Measurements from ENCODE around the gene TUBGCP5.
"Not testable (repeated sequence)": the region's sequence is repeated elsewhere in the genome, so short reads cannot be mapped to it uniquely, and the experiment has no call there.

Gene TUBGCP5

DNA sequence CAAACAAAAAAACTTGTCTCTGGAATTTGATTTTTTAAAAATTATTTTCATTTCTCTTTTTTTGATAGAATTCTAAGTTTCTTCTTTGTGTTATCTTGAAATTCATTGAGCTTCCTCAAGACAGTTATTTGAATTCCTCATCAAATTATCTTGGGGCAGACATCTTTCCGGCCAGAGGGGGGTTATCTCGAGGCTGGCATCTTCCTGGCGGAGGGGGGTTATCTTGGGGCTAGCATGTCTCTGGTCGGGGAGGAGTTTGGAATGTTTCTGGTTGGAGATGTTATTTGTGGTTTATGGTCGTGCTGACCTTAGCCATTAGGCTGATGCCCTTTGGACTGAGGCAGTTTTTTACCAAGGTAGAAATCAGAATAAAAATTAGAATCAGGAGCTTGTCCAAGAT lies 15.9 kb upstream of the TUBGCP5 start:
- no peaks in the 10 kb centered on the region for H3K9me3 ChIP-seq (ENCODE audit: insufficient read depth, low read length)
- H3K4me1 ChIP-seq (ENCODE audit: insufficient read depth, insufficient read length), result no peaks in the 10 kb centered on the region
- H3K4me3 ChIP-seq (ENCODE audit: insufficient read length, low read depth), result no peak overlapping the region
- no peak for TF ChIP-seq ZNF274 (IDR thresholded peaks at IDR 0.05; ENCODE audit: low read depth, low read length)
- TF ChIP-seq SUZ12 (IDR thresholded peaks at IDR 0.05; ENCODE audit: extremely low read depth, insufficient read depth, insufficient read length), result no peak
- TF ChIP-seq YY1 (IDR thresholded peaks at IDR 0.05; ENCODE audit: insufficient read depth, insufficient read length), result no peak
- DNase-seq (ENCODE audit: low read depth, low spot score), result no peak
- no peaks in the 10 kb centered on the region for H3K27me3 ChIP-seq (ENCODE audit: insufficient read depth, insufficient read length)
- H3K36me3 ChIP-seq (ENCODE audit: insufficient read depth, insufficient read length, low read length), result no peaks in the 10 kb centered on the region
- no peak overlapping the region for H3K9ac ChIP-seq (ENCODE audit: insufficient read length, low read depth)

DNA sequence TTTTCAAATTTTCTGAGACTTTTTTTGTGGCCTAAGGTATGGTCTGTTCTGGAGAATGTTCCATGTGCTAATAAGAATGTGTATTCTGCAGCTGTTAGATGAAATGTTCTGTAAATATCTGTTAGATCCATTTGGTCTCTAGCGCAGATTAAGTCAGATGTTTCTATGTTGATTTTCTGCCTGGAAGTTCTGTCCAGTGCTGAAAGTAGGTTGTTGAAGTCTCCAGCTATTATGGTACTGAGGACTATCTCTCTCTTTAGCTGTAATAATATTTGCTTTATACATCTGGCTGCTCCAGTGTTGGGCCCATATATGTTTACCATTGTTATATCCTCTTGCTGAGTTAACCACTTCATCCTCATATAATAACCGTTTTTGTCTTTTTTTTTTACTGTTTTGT lies 13.2 kb upstream of the TUBGCP5 start:
- no peak overlapping the region for H3K9ac ChIP-seq (ENCODE audit: insufficient read length, low read depth)
- TF ChIP-seq SUZ12 (IDR thresholded peaks at IDR 0.05; ENCODE audit: extremely low read depth, insufficient read depth, insufficient read length) (no peak), ZNF274 (IDR thresholded peaks at IDR 0.05; ENCODE audit: low read depth, low read length) (no peak), YY1 (IDR thresholded peaks at IDR 0.05; ENCODE audit: insufficient read depth, insufficient read length) (no peak)
- H3K27me3 ChIP-seq (ENCODE audit: insufficient read depth, insufficient read length), result no peaks in the 10 kb centered on the region
- no peak for DNase-seq (ENCODE audit: low read depth, low spot score)
- no peaks in the 10 kb centered on the region for H3K4me1 ChIP-seq (ENCODE audit: insufficient read depth, insufficient read length)
- no peaks in the 10 kb centered on the region for H3K9me3 ChIP-seq (ENCODE audit: insufficient read depth, low read length)
- H3K4me3 ChIP-seq (ENCODE audit: insufficient read length, low read depth), result no peak overlapping the region
- no peaks in the 10 kb centered on the region for H3K36me3 ChIP-seq (ENCODE audit: insufficient read depth, insufficient read length, low read length)

DNA sequence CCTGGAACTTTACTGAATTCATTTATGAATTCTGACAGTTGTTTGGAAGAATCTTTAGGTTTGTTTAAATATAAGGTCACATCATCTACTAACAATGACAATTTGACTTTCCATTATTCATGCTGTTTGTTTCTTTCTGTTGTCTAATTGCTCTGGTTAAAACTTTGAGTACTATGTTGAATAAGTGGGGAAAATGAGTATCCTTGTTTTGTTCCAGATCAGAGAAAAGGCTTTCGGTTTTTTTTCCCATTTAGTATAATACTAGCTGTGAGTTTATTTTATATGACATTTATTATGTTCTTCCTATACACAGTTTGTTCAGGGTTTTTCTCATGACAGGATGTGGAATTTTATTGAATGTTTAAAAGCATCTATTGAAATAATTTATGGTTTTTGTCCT lies 11.3 kb upstream of the TUBGCP5 start:
- DNase-seq (ENCODE audit: low read depth, low spot score), result no peak
- Histone ChIP-seq H3K4me1 (ENCODE audit: insufficient read depth, insufficient read length) (no peaks in the 10 kb centered on the region), H3K27me3 (ENCODE audit: insufficient read depth, insufficient read length) (no peaks in the 10 kb centered on the region), H3K9me3 (ENCODE audit: insufficient read depth, low read length) (no peaks in the 10 kb centered on the region), H3K36me3 (ENCODE audit: insufficient read depth, insufficient read length, low read length) (no peaks in the 10 kb centered on the region), H3K4me3 (ENCODE audit: insufficient read length, low read depth) (no peak overlapping the region), H3K9ac (ENCODE audit: insufficient read length, low read depth) (no peak overlapping the region)
- no peak for TF ChIP-seq SUZ12 (IDR thresholded peaks at IDR 0.05; ENCODE audit: extremely low read depth, insufficient read depth, insufficient read length)
- no peak for TF ChIP-seq ZNF274 (IDR thresholded peaks at IDR 0.05; ENCODE audit: low read depth, low read length)
- no peak for TF ChIP-seq YY1 (IDR thresholded peaks at IDR 0.05; ENCODE audit: insufficient read depth, insufficient read length)

DNA sequence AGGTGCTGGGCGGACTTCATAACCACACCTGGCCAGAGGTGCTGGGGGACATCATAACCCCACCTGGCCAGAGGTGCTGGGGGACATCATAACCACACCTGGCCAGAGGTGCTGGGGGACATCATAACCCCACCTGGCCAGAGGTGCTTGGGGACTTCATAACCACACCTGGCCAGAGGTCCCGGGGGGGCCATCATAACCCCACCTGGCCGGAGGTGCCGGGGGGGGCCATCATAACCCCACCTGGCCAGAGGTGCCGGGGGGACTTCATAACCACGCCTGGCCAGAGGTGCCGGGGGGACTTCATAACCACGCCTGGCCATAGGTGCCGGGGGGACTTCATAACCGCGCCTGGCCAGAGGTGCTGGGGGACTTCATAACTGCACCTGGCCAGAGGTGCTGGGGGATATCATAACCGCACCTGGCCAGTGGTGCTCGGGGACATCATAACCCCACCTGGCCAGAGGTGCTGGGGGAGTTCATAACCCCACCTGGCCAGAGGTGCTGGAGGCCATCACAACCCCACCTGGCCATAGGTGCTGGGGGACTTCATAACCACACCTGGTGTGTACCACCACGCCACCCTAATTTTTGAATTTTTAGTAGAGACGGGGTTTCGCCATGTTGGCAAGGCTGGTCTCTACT lies 10.7 kb upstream of the TUBGCP5 start:
- no peaks in the 10 kb centered on the region for H3K36me3 ChIP-seq (ENCODE audit: insufficient read depth, insufficient read length, low read length)
- TF ChIP-seq SUZ12 (IDR thresholded peaks at IDR 0.05; ENCODE audit: extremely low read depth, insufficient read depth, insufficient read length) (no peak), ZNF274 (IDR thresholded peaks at IDR 0.05; ENCODE audit: low read depth, low read length) (no peak), YY1 (IDR thresholded peaks at IDR 0.05; ENCODE audit: insufficient read depth, insufficient read length) (no peak)
- H3K27me3 ChIP-seq (ENCODE audit: insufficient read depth, insufficient read length), result no peaks in the 10 kb centered on the region
- no peak for DNase-seq (ENCODE audit: low read depth, low spot score)
- H3K4me3 ChIP-seq (ENCODE audit: insufficient read length, low read depth), result no peak overlapping the region
- no peaks in the 10 kb centered on the region for H3K4me1 ChIP-seq (ENCODE audit: insufficient read depth, insufficient read length)
- H3K9ac ChIP-seq (ENCODE audit: insufficient read length, low read depth), result no peak overlapping the region
- no peaks in the 10 kb centered on the region for H3K9me3 ChIP-seq (ENCODE audit: insufficient read depth, low read length)

DNA sequence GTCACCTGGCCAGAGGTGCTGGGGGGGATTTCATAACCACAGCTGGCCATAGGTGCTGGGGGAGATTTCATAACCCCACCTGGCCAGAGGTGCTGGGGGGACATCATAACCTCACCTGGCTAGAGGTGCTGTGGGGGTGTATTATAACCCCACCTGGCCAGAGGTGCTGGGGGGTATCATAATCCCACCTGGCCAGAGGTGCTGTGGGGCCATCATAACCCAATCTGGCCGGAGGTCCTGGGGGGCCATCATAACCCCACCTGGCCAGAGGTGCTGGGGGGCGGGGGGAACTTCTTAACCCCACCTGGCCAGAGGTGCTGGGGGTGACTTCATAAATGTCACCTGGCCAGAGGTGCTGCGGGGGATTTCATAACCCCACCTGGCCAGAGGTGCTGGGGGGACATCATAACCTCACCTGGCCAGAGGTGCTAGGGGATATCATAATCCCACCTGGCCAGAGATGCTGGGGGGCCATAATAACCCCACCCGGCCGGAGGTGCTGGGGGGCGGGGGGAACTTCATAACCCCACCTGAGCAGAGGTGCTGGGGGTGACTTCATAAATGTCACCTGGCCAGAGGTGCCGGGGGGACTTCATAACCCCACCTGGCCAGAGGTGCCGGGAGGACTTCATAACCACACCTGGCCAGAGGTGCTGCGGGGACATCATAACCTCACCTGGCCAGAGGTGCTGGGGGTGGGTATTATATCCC lies 9.4 kb upstream of the TUBGCP5 start:
- H3K36me3 ChIP-seq (ENCODE audit: insufficient read depth, insufficient read length, low read length); H3K4me1 ChIP-seq (ENCODE audit: insufficient read depth, insufficient read length); H3K4me3 ChIP-seq (ENCODE audit: insufficient read length, low read depth); H3K9me3 ChIP-seq (ENCODE audit: insufficient read depth, low read length); H3K9ac ChIP-seq (ENCODE audit: insufficient read length, low read depth); DNase-seq (ENCODE audit: low read depth, low spot score); H3K27me3 ChIP-seq (ENCODE audit: insufficient read depth, insufficient read length): not testable (repeated sequence)

DNA sequence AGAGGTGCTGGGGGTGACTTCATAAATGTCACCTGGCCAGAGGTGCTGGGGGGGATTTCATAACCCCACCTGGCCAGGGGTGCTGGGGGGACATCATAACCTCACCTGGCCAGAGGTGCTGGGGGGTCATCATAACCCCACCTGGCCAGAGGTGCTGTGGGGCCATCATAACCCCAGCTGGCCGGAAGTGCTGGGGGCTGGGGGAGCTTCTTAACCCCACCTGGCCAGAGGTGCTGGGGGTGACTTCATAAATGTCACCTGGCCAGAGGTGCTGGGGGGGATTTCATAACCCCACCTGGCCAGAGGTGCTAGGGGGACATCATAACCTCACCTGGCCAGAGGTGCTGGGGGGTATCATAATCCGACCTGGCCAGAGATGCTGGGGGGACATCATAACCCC lies 4.6 kb upstream of the TUBGCP5 start:
- not testable (repeated sequence) for H3K27me3 ChIP-seq (ENCODE audit: insufficient read depth, insufficient read length); H3K36me3 ChIP-seq (ENCODE audit: insufficient read depth, insufficient read length, low read length); DNase-seq (ENCODE audit: low read depth, low spot score); H3K4me3 ChIP-seq (ENCODE audit: insufficient read length, low read depth); H3K9ac ChIP-seq (ENCODE audit: insufficient read length, low read depth); H3K4me1 ChIP-seq (ENCODE audit: insufficient read depth, insufficient read length); H3K9me3 ChIP-seq (ENCODE audit: insufficient read depth, low read length)

DNA sequence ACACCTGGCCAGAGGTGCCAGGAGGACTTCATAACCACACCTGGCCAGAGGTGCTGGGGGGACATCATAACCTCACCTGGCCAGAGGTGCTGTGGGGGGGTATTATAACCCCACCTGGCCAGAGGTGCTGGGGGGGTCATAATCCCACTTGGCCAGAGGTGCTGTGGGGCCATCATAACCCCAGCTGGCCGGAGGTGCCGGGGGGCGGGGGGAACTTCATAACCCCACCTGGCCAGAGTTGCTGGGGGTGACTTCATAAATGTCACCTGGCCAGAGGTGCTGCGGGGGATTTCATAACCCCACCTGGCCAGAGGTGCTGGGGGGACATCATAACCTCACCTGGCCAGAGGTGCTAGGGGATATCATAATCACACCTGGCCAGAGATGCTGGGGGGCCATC lies 4.2 kb upstream of the TUBGCP5 start:
- not testable (repeated sequence) for H3K27me3 ChIP-seq (ENCODE audit: insufficient read depth, insufficient read length); H3K9ac ChIP-seq (ENCODE audit: insufficient read length, low read depth); H3K9me3 ChIP-seq (ENCODE audit: insufficient read depth, low read length); H3K4me1 ChIP-seq (ENCODE audit: insufficient read depth, insufficient read length); H3K4me3 ChIP-seq (ENCODE audit: insufficient read length, low read depth); H3K36me3 ChIP-seq (ENCODE audit: insufficient read depth, insufficient read length, low read length); DNase-seq (ENCODE audit: low read depth, low spot score)

DNA sequence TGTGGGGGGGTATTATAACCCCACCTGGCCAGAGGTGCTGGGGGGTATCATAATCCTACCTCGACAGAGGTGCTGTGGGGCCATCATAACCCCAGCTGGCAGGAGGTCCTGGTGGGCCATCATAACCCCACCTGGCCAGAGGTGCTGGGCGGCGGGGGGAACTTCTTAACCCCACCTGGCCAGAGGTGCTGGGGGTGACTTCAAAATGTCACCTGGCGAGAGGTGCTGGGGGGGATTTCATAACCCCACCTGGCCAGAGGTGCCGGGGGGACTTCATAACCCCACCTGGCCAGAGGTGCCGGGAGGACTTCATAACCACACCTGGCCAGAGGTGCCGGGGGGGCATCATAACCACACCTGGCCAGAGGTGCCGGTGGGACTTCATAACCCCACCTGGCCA lies 2.4 kb upstream of the TUBGCP5 start:
- DNase-seq (ENCODE audit: low read depth, low spot score); H3K4me3 ChIP-seq (ENCODE audit: insufficient read length, low read depth); H3K9me3 ChIP-seq (ENCODE audit: insufficient read depth, low read length); H3K4me1 ChIP-seq (ENCODE audit: insufficient read depth, insufficient read length); H3K36me3 ChIP-seq (ENCODE audit: insufficient read depth, insufficient read length, low read length); H3K9ac ChIP-seq (ENCODE audit: insufficient read length, low read depth); H3K27me3 ChIP-seq (ENCODE audit: insufficient read depth, insufficient read length): not testable (repeated sequence)

Data from NT2/D1 (cell line).